Measurements from ENCODE around the gene PTPRJ. TPM values are rescaled to one million over a fixed set of nuclear protein-coding genes. Genes with fewer than 3 reads are reported as not detected.
A peak's percentile ranks its signal among the peaks of the same experiment; 100 is the strongest.

Gene PTPRJ
- polyA plus RNA-seq, 5 donors, result 11.4 to 16.6 (median 13.4) TPM

- no peak for DNase-seq
Observed at GRCh38 chr11:47967577-47968525, 12.5 kb upstream of the PTPRJ start.

GRCh38 chr11:47969401-47969800 lies 11.0 kb upstream of the PTPRJ start:
- DNase-seq, result no peak

GRCh38 chr11:47971501-47971900 lies 8.9 kb upstream of the PTPRJ start:
- DNase-seq, result no peak

- DNase-seq, result no peak
Observed at GRCh38 chr11:47973173-47973572, 7.2 kb upstream of the PTPRJ start.

- no peak for DNase-seq
Observed at GRCh38 chr11:47976931-47977330, 3.4 kb upstream of the PTPRJ start.

- no peak for DNase-seq
Observed at GRCh38 chr11:47977623-47978022, 2.7 kb upstream of the PTPRJ start.

- DNase-seq, result no peak
Observed at GRCh38 chr11:47979378-47980087, 826 bp upstream of the PTPRJ start.

- peak in 1 of 2 donors; percentile 39 for DNase-seq
Observed at GRCh38 chr11:47980907-47981621, 705 bp downstream of the PTPRJ start.

GRCh38 chr11:47981667-47982404 lies 1.5 kb downstream of the PTPRJ start:
- no peak for DNase-seq

GRCh38 chr11:47982616-47983015 lies 2.3 kb downstream of the PTPRJ start:
- no peak for DNase-seq

- DNase-seq, result no peak
Observed at GRCh38 chr11:47983464-47984397, 3.4 kb downstream of the PTPRJ start.

GRCh38 chr11:47986219-47986618 lies 5.9 kb downstream of the PTPRJ start:
- DNase-seq, result no peak

- no peak for DNase-seq
Observed at GRCh38 chr11:47986742-47987141, 6.4 kb downstream of the PTPRJ start.

GRCh38 chr11:47987310-47987709 lies 7.0 kb downstream of the PTPRJ start:
- DNase-seq, result no peak

GRCh38 chr11:47987781-47988180 lies 7.4 kb downstream of the PTPRJ start:
- DNase-seq, result no peak

- DNase-seq, result no peak
Observed at GRCh38 chr11:47989779-47990178, 9.4 kb downstream of the PTPRJ start.

- DNase-seq, result peak; percentile 35 to 49
Observed at GRCh38 chr11:47991266-47991830, 11.0 kb downstream of the PTPRJ start.

GRCh38 chr11:47991894-47992293 lies 11.5 kb downstream of the PTPRJ start:
- DNase-seq, result no peak

GRCh38 chr11:47992959-47993820 lies 12.8 kb downstream of the PTPRJ start:
- DNase-seq, result no peak
